H1 (cell line): ENCODE data around the gene CEACAM21. TPM values are rescaled to one million over a fixed set of nuclear protein-coding genes. Genes with fewer than 3 reads are reported as not detected.
"Not testable (repeated sequence)": the region's sequence is repeated elsewhere in the genome, so short reads cannot be mapped to it uniquely, and the experiment has no call there.

Experiments
- CTCF ChIA-PET: fragments of 300-600 bp; sonication (Branson Sonifier 250); formaldehyde crosslinking; loops from one replicate; lab custom pipeline; 2021; ENCODE audit not compliant: partially characterized antibody; lab: Charles Lee
- POLR2A ChIA-PET: fragments of 300-600 bp; sonication (Branson Sonifier 250); formaldehyde crosslinking; loops from one replicate; lab custom pipeline; 2021; ENCODE audit warnings: inconsistent platforms; ENCODE audit not compliant: partially characterized antibody; lab: Charles Lee
- DNase-seq, 2 experiments: peaks; one replicate each; pipeline versions ENCODE4 v3.0.0 to v3.0.0-alpha.2; 2010 to 2022; ENCODE audit warnings: low spot score in 2 of 2, low read depth in 1 of 2, mixed read lengths in 1 of 2
- FAIRE-seq: peaks from 2 replicates; lab custom pipeline; 2011; peaks lifted over from hg19 to GRCh38; lab: Jason Lieb, UNC
- H2AFZ ChIP-seq: 2 replicates; pipeline ENCODE4 v1.8.1; 2012; ENCODE audit warnings: low read length, inconsistent platforms
- H2AK5ac ChIP-seq: 2 replicates; pipeline ENCODE4 v1.6.1; 2013; ENCODE audit warnings: low read depth, low read length
- H2BK120ac ChIP-seq: replicated peaks from 2 replicates; pipeline ENCODE3; 2013; ENCODE audit warnings: low read depth, low read length, inconsistent platforms
- H2BK12ac ChIP-seq: 2 replicates; pipeline ENCODE4 v1.6.1; 2013; ENCODE audit warnings: low read depth, low read length
- H2BK15ac ChIP-seq: 2 replicates; pipeline ENCODE4 v1.6.1; 2013; ENCODE audit warnings: low read length
- H2BK20ac ChIP-seq: 2 replicates; pipeline ENCODE4 v1.6.1; 2013; ENCODE audit warnings: low read length
- H2BK5ac ChIP-seq: 2 replicates; pipeline ENCODE4 v1.6.1; 2013; ENCODE audit warnings: low read depth, low read length
- H3K14ac ChIP-seq: 2 replicates; pipeline ENCODE4 v1.6.1; 2013; ENCODE audit warnings: inconsistent platforms; ENCODE audit not compliant: insufficient read length
- H3K18ac ChIP-seq: 2 replicates; pipeline ENCODE4 v1.6.1; 2013; ENCODE audit warnings: low read length; ENCODE audit errors: extremely low read depth
- H3K23ac ChIP-seq: 2 replicates; pipeline ENCODE4 v1.6.1; 2013; ENCODE audit warnings: inconsistent platforms; ENCODE audit not compliant: insufficient read length
- H3K23me2 ChIP-seq: 2 replicates; pipeline ENCODE4 v1.6.1; 2013; ENCODE audit warnings: low read depth, low read length
- H3K27ac ChIP-seq: 2 replicates; pipeline ENCODE4 v1.6.1; 2011; ENCODE audit warnings: low read depth, low read length, inconsistent platforms
- H3K27me3 ChIP-seq, 4 experiments: replicated peaks in 1 of 4; 1 replicate in 1 of 4; 2 replicates in 3 of 4; pipeline versions ENCODE4 v1.6.1 to v1.8.1; 2011 to 2013; ENCODE audit warnings: low read length in 3 of 4, mild to moderate bottlenecking in 3 of 4, inconsistent platforms in 2 of 4, mixed read lengths in 2 of 4, moderate library complexity in 1 of 4; ENCODE audit not compliant: control insufficient read depth in 3 of 4, insufficient read depth in 3 of 4; ENCODE audit errors: extremely low read depth in 1 of 4
- H3K36me3 ChIP-seq, 4 experiments: 2 replicates each; pipeline versions ENCODE4 v1.6.1 to v1.8.1; 2011 to 2013; ENCODE audit warnings: mild to moderate bottlenecking in 4 of 4, low read length in 3 of 4, moderate library complexity in 2 of 4, control low read depth in 1 of 4, inconsistent platforms in 1 of 4; ENCODE audit not compliant: insufficient read depth in 4 of 4, control insufficient read depth in 2 of 4
- H3K4ac ChIP-seq: replicated peaks from 2 replicates; pipeline ENCODE3; 2013; ENCODE audit warnings: low read length, low read depth, mixed read lengths, inconsistent platforms; ENCODE audit not compliant: insufficient read length
- H3K4me1 ChIP-seq, 4 experiments: replicated peaks in 1 of 4; 1 replicate in 1 of 4; 2 replicates in 3 of 4; pipeline versions ENCODE4 v1.6.1 to v1.8.1; 2011 to 2013; ENCODE audit warnings: low read length in 3 of 4, inconsistent platforms in 2 of 4, mixed read lengths in 1 of 4; ENCODE audit not compliant: insufficient read depth in 4 of 4, control insufficient read depth in 3 of 4
- H3K4me2 ChIP-seq, 2 experiments: 2 replicates each; pipeline versions ENCODE4 v1.6.1 to v1.8.1; 2011 to 2013; ENCODE audit warnings: low read depth in 2 of 2, low read length in 2 of 2, control low read depth in 1 of 2, inconsistent platforms in 1 of 2, mild to moderate bottlenecking in 1 of 2; ENCODE audit not compliant: insufficient read depth in 1 of 2
- H3K4me3 ChIP-seq, 4 experiments: fragments of 200-600, 300-600 bp in 1 of 4; sonication (generic), shearing (Covaris generic), sonication (Bioruptor Twin) in 1 of 4; 2 replicates each; pipeline versions ENCODE4 v1.5.1 to v1.8.1; 2011 to 2016; ENCODE audit warnings: low read length in 4 of 4, low read depth in 3 of 4, control low read depth in 2 of 4, inconsistent platforms in 2 of 4, mild to moderate bottlenecking in 2 of 4, mixed read lengths in 1 of 4, moderate library complexity in 1 of 4; ENCODE audit not compliant: insufficient read depth in 2 of 4; ENCODE audit errors: extremely low read depth in 1 of 4
- H3K56ac ChIP-seq: replicated peaks from 2 replicates; pipeline ENCODE3; 2013; ENCODE audit warnings: low read depth, mild to moderate bottlenecking, mixed read lengths, low read length, inconsistent platforms; ENCODE audit not compliant: insufficient read length
- H3K79me1 ChIP-seq: 2 replicates; pipeline ENCODE4 v1.6.1; 2013; ENCODE audit warnings: low read depth, low read length, control low read depth
- H3K79me2 ChIP-seq, 2 experiments: 2 replicates each; pipeline versions ENCODE4 v1.6.1 to v1.8.1; 2012 to 2013; ENCODE audit warnings: low read length in 2 of 2, mild to moderate bottlenecking in 2 of 2, inconsistent platforms in 1 of 2; ENCODE audit not compliant: insufficient read depth in 2 of 2, control insufficient read depth in 1 of 2
- H3K9ac ChIP-seq, 4 experiments: replicated peaks in 1 of 4; 1 replicate in 1 of 4; 2 replicates in 3 of 4; pipeline versions ENCODE4 v1.6.1 to v1.8.1; 2011 to 2013; ENCODE audit warnings: low read depth in 3 of 4, low read length in 3 of 4, control low read depth in 2 of 4, mild to moderate bottlenecking in 2 of 4, moderate library complexity in 2 of 4, inconsistent platforms in 1 of 4; ENCODE audit errors: extremely low read depth in 1 of 4
- H3K9me3 ChIP-seq, 2 experiments: 2 replicates each; pipeline versions ENCODE4 v1.6.1 to v1.8.1; 2012 to 2013; ENCODE audit warnings: mild to moderate bottlenecking in 2 of 2, moderate library complexity in 2 of 2, control low read depth in 1 of 2, inconsistent platforms in 1 of 2, low read depth in 1 of 2, low read length in 1 of 2, mixed read lengths in 1 of 2; ENCODE audit not compliant: insufficient read depth in 2 of 2
- H4K20me1 ChIP-seq, 2 experiments: replicated peaks in 1 of 2; 2 replicates each; pipeline versions ENCODE3 to v1.8.1; 2011 to 2013; ENCODE audit warnings: inconsistent platforms in 2 of 2, low read length in 2 of 2, mild to moderate bottlenecking in 1 of 2; ENCODE audit not compliant: insufficient read depth in 2 of 2, control insufficient read depth in 1 of 2
- H4K5ac ChIP-seq: 2 replicates; pipeline ENCODE4 v1.6.1; 2013; ENCODE audit warnings: low read length, low read depth, mixed read lengths, inconsistent platforms; ENCODE audit not compliant: insufficient read length
- H4K8ac ChIP-seq: 2 replicates; pipeline ENCODE4 v1.8.0; 2013; ENCODE audit warnings: mild to moderate bottlenecking, moderate library complexity, low read length, inconsistent platforms; ENCODE audit not compliant: insufficient read depth; ENCODE audit errors: extremely low read depth
- H4K91ac ChIP-seq: replicated peaks from 2 replicates; pipeline ENCODE3; 2013; ENCODE audit warnings: low read length, mixed read lengths, inconsistent platforms; ENCODE audit not compliant: insufficient read length
- WGBS, 2 experiments: shearing (Covaris generic) in 1 of 2; methylation state at CpG; one replicate each; pipeline versions ENCODE4 v1.1.6 to v1.1.7; 2013 to 2015; ENCODE audit warnings: low lambda C conversion rate in 2 of 2, mixed read lengths in 2 of 2, inconsistent platforms in 1 of 2, low coverage in 1 of 2, missing lambda C conversion rate in 1 of 2; ENCODE audit not compliant: insufficient replicate concordance in 2 of 2, insufficient coverage in 1 of 2, insufficient read length in 1 of 2; ENCODE audit errors: extremely low coverage in 1 of 2, missing lambda C conversion rate in 1 of 2; 5-methylcytosine and 5-hydroxymethylcytosine counted together
- polyA plus RNA-seq, 7 experiments: library from polyadenylated mRNA; depleted of rRNA in 3 of 7; stranded (reverse) in 5 of 7; unstranded in 2 of 7; fragments of >200 nt in 5 of 7; fragments of 200-250 nt in 2 of 7; gene quantifications; 1 replicate in 5 of 7; 2 replicates in 1 of 7; 4 replicates in 1 of 7; pipeline versions ENCODE4 v1.2.1 to v1.2.3, GENCODE V29; 2011 to 2013; ENCODE audit warnings: missing spikeins in 2 of 7, mixed read lengths in 2 of 7
- total RNA-seq: library from RNA; stranded (reverse); fragmentation: NEBNext Ultra II Directional; extraction: Animal tissue kit (Norgen Biotek cat#: 25700); gene quantifications from 2 replicates; pipeline ENCODE4 v1.2.1, GENCODE V29; 2021

CEACAM21 gene
- total and polyA plus RNA-seq, 2 of the 8 experiments (the other 6 are each of a cell fraction or from before 2014, with no cell fraction given), result not detected

DNA sequence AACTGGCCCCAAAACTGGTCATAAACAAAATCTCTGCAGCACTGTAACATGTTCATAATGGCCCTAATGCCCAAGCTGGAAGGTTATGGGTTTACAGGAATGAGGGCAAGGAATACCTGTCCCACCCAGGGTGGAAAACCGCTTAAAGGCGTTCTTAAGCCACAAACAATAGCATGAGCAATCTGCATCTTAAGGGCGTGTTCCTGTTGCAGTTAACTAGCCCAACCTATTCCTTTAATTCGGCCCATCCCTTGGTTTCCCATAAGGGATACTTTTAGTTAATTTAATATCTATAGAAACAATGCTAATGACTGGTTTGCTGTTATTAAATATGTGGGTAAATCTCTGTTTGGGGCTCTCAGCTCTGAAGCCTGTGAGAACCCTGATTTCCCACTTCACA lies 5.1 kb downstream of the CEACAM21 start:
- POLR2A ChIA-PET, H3K79me1 ChIP-seq, H3K23me2 ChIP-seq, FAIRE-seq, H3K4me2 ChIP-seq, H3K4me1 ChIP-seq, H3K14ac ChIP-seq, DNase-seq, H3K4me3 ChIP-seq, H2BK15ac ChIP-seq, H4K8ac ChIP-seq, H2BK120ac ChIP-seq, H3K27ac ChIP-seq, H4K20me1 ChIP-seq, H4K5ac ChIP-seq, H3K18ac ChIP-seq, H3K23ac ChIP-seq, H3K79me2 ChIP-seq, H2BK12ac ChIP-seq, H4K91ac ChIP-seq, H3K56ac ChIP-seq, H2BK20ac ChIP-seq, H2BK5ac ChIP-seq, H3K9ac ChIP-seq, H3K4ac ChIP-seq, H2AFZ ChIP-seq, H3K27me3 ChIP-seq, H3K36me3 ChIP-seq, H2AK5ac ChIP-seq: not testable (repeated sequence)
- H3K9me3 ChIP-seq, result peaks cover 66 to 87% of the 10 kb centered on the region in 2 experiments
- WGBS, 2 experiments, result 49% methylated on average over 4 of the region's 4 CpGs; no CpG with 5 or more reads in 1 of the 2 experiments
- CTCF ChIA-PET, result interaction anchor here (0.6 to 3.0 kb wide), 3 partner anchors 11 to 221 kb away, joined by 3 to 12 read pairs (median 5); no protein-coding TSS in a partner anchor

DNA sequence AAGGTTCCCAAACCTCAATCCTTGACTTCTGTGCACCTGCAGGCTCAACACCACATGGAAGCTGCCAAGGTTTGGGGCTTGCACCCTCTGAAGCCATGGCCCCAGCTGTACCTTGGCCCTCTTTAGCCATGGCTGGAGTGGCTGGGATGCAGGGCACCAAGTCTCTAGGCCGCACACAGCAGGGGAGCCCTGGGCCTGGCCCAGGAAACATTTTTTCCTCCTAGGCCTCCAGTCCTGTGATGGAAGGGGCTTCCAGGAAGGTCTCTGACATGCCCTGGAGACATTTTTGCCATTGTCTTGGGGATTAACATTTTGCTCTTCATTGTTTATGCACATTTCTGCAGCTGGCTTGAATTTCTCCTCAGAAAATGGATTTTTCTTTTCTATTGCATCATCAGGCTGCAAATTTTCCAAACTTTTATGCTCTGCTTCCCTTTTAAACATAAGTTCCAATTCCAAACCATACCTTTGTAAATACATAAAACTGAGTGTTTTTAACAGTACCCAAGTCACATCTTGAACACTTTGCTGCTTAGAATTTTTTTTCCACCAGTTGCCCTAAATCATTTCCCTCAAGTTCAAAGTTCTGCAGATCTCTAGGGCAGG lies 6.7 kb downstream of the CEACAM21 start:
- H3K23ac ChIP-seq, H2BK5ac ChIP-seq, DNase-seq, CTCF ChIA-PET, H3K4me3 ChIP-seq, H2BK15ac ChIP-seq, H4K91ac ChIP-seq, H4K5ac ChIP-seq, H3K27me3 ChIP-seq, H2BK20ac ChIP-seq, H2AK5ac ChIP-seq, H4K20me1 ChIP-seq, H3K4me1 ChIP-seq, H3K18ac ChIP-seq, H3K36me3 ChIP-seq, H2BK12ac ChIP-seq, POLR2A ChIA-PET, H3K27ac ChIP-seq, H3K23me2 ChIP-seq, H3K14ac ChIP-seq, H4K8ac ChIP-seq, H3K4me2 ChIP-seq, H3K9ac ChIP-seq, H3K4ac ChIP-seq, H2AFZ ChIP-seq, H2BK120ac ChIP-seq, FAIRE-seq, H3K79me1 ChIP-seq, H3K56ac ChIP-seq, H3K79me2 ChIP-seq: not testable (repeated sequence)
- 100% methylated on average over 1 of the region's 1 CpG; no CpG with 5 or more reads in 1 of the 2 experiments for WGBS, 2 experiments
- peaks cover 65 to 87% of the 10 kb centered on the region in 2 experiments for H3K9me3 ChIP-seq
